Prostate gland (tissue), 2 donors: Measurements from ENCODE around the gene IP6K1.
"Not testable (repeated sequence)": the region's sequence is repeated elsewhere in the genome, so short reads cannot be mapped to it uniquely, and the experiment has no call there.

Experiments
- POLR2AphosphoS5 ChIP-seq: sonication (generic); formaldehyde crosslinking; IDR thresholded peaks from one replicate; pipeline ENCODE4 v1.6.1; 2017; ENCODE audit warnings: antibody characterized with exemption
- TF ChIP-seq, protein P1 (sequence below), 4 experiments: fragments of 200-600 bp in 2 of 4; fragments of 450-650 bp in 2 of 4; sonication (generic) in 2 of 4; IDR thresholded peaks; 1 replicate in 3 of 4; 2 replicates in 1 of 4; pipeline ENCODE4 v1.5.1; 2016 to 2019; ENCODE audit warnings: antibody characterized with exemption in 4 of 4, mild to moderate bottlenecking in 2 of 4, moderate library complexity in 2 of 4

DNA sequence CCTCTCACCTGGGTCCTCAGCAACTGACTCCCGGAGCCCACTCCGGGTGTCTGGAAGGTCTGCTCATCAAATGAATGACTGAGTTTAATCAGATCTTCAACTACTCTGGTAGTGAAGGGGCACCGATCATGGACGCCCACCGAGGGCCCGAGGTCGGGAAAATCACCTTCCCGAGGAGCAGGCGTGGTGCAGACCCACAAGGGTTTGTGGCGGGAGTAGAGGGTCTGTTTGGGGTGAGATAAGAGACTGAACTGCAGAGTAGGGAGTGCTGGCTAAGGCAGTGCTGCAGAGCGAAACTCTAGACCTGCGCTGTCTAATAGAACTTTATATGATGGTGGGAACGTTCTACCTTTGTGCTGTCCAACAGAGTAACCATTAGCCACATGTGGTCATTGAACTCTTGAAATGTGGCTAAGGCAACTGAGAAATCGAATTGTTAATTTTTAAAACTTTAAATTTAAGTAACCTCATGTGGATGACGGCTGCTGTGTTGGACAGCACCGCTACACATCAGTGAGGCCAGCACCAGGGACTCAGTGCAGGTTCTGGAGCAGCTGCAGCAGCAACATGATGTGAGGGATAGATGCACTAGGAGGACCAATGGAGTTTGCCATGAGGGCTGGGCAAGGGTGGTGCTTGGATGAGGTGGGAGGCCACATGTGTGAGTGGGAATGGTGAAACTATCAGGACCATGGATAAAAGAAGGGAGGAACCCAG is 96.3 kb downstream of the IP6K1 start:
- not testable (repeated sequence) for TF ChIP-seq POLR2AphosphoS5
- TF ChIP-seq, protein P1, sequence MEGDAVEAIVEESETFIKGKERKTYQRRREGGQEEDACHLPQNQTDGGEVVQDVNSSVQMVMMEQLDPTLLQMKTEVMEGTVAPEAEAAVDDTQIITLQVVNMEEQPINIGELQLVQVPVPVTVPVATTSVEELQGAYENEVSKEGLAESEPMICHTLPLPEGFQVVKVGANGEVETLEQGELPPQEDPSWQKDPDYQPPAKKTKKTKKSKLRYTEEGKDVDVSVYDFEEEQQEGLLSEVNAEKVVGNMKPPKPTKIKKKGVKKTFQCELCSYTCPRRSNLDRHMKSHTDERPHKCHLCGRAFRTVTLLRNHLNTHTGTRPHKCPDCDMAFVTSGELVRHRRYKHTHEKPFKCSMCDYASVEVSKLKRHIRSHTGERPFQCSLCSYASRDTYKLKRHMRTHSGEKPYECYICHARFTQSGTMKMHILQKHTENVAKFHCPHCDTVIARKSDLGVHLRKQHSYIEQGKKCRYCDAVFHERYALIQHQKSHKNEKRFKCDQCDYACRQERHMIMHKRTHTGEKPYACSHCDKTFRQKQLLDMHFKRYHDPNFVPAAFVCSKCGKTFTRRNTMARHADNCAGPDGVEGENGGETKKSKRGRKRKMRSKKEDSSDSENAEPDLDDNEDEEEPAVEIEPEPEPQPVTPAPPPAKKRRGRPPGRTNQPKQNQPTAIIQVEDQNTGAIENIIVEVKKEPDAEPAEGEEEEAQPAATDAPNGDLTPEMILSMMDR (IDR thresholded peaks at IDR 0.05) = not testable (repeated sequence)
